SH-SY5Y (cell line): ENCODE measurements around the gene POLDIP2.

Experiments
- GATA2 ChIP-seq: IDR thresholded peaks from 2 replicates; pipeline ENCODE4 v1.6.1; 2011; ENCODE audit warnings: mild to moderate bottlenecking, low read depth, low read length
- GATA3 ChIP-seq: IDR thresholded peaks from 2 replicates; pipeline ENCODE4 v1.6.1; 2011; ENCODE audit warnings: low read depth, mild to moderate bottlenecking, low read length, moderate library complexity

- TF ChIP-seq GATA2 (no peak), GATA3 (no peak)
Measured at GRCh38 chr17:28390563-28390962, 33.2 kb upstream of the POLDIP2 start.
